Tibial artery (tissue), 4 donors: ENCODE measurements around the gene PRDM16.
"Not testable (repeated sequence)": the region's sequence is repeated elsewhere in the genome, so short reads cannot be mapped to it uniquely, and the experiment has no call there.

ENCODE experiments used
- DNase-seq, 2 donors: peaks; one replicate each; pipeline ENCODE4 v3.0.0-alpha.2; 2019
- H3K27ac ChIP-seq, 2 donors: fragments of 200-600 bp; sonication (generic) in 1 of 2; 1 replicate in 1 of 2; 2 replicates in 1 of 2; pipeline ENCODE4 v1.5.1; 2018 to 2019; ENCODE audit warnings: mild to moderate bottlenecking in 1 of 2
- H3K27me3 ChIP-seq, 2 donors: fragments of 200-600 bp; sonication (generic) in 1 of 2; one replicate each; pipeline versions ENCODE4 v1.5.1 to v1.6.0; 2016 to 2019
- H3K36me3 ChIP-seq, 3 donors: fragments of 200-600 bp; sonication (generic) in 2 of 3; one replicate each; pipeline ENCODE4 v1.5.1; 2016 to 2019; ENCODE audit warnings: mild to moderate bottlenecking in 2 of 3
- H3K4me1 ChIP-seq, 4 donors: fragments of 200-600 bp; sonication (generic) in 2 of 4; 1 replicate in 3 of 4; 2 replicates in 1 of 4; pipeline ENCODE4 v1.5.1; 2016 to 2019
- H3K4me3 ChIP-seq, 2 donors: fragments of 200-600 bp; sonication (generic) in 1 of 2; 1 replicate in 1 of 2; 2 replicates in 1 of 2; pipeline ENCODE4 v1.5.1; 2018 to 2019; ENCODE audit warnings: mild to moderate bottlenecking in 2 of 2
- H3K9me3 ChIP-seq, 3 donors: fragments of 200-600 bp; sonication (generic) in 1 of 3; one replicate each; pipeline ENCODE4 v1.5.1; 2016 to 2019
- CTCF ChIP-seq, 2 experiments: fragments of 200-600 bp in 1 of 2; fragments of 450-650 bp in 1 of 2; IDR thresholded peaks; one replicate each; pipeline ENCODE4 v1.5.1; 2017 to 2019; ENCODE audit warnings: antibody characterized with exemption in 2 of 2, mild to moderate bottlenecking in 1 of 2, moderate library complexity in 1 of 2
- intact Hi-C: fragments of 100-400 bp; cut with DNase I; formaldehyde crosslinking; loops from one replicate; pipeline ENCODE4 v1.15.0; 2023; ENCODE audit warnings: low total_unique reads

Gene PRDM16

GRCh38 chr1:3282186-3282585 lies 213.2 kb downstream of the PRDM16 start:
- Histone ChIP-seq H3K27ac (peak overlapping the region in 1 of 2 donors; percentile 41), H3K4me1 (peaks cover 0 to 63% (median 35%) of the 10 kb centered on the region in 4 donors), H3K4me3 (no peak overlapping the region), H3K9me3 (no peaks in the 10 kb centered on the region), H3K27me3 (no peaks in the 10 kb centered on the region), H3K36me3 (no peaks in the 10 kb centered on the region)
- no peak for TF ChIP-seq CTCF (IDR thresholded peaks at IDR 0.05)
- no peak for DNase-seq
- intact Hi-C loops: loop anchor here (5.0 kb wide), 1 partner anchor 220 kb away; no protein-coding TSS in a partner anchor

GRCh38 chr1:3282656-3283430 lies 213.8 kb downstream of the PRDM16 start:
- TF ChIP-seq CTCF (IDR thresholded peaks at IDR 0.05): no peak
- Histone ChIP-seq H3K36me3 (no peaks in the 10 kb centered on the region), H3K4me3 (no peak overlapping the region), H3K27me3 (no peaks in the 10 kb centered on the region), H3K9me3 (no peaks in the 10 kb centered on the region), H3K4me1 (peaks cover 0 to 61% (median 35%) of the 10 kb centered on the region in 4 donors), H3K27ac (peak overlapping the region; percentile 7 to 41)
- intact Hi-C loops: loop anchor here (5.0 kb wide), 1 partner anchor 221 kb away; no protein-coding TSS in a partner anchor
- no peak for DNase-seq

- TF ChIP-seq CTCF (IDR thresholded peaks at IDR 0.05): peak; percentile 82 to 85
- intact Hi-C loops: loop anchor here (5.0 kb wide), 1 partner anchor 222 kb away; no protein-coding TSS in a partner anchor
- Histone ChIP-seq H3K27me3 (no peaks in the 10 kb centered on the region), H3K36me3 (no peaks in the 10 kb centered on the region), H3K9me3 (no peaks in the 10 kb centered on the region), H3K4me3 (peak overlapping the region in 1 of 2 donors; percentile 0), H3K4me1 (peaks cover 0 to 61% (median 35%) of the 10 kb centered on the region in 4 donors), H3K27ac (peak overlapping the region in 1 of 2 donors; percentile 41)
- no peak for DNase-seq
Observed at GRCh38 chr1:3283849-3284248, 214.8 kb downstream of the PRDM16 start.

GRCh38 chr1:3284691-3285090 lies 215.7 kb downstream of the PRDM16 start:
- no peak for DNase-seq
- TF ChIP-seq CTCF (IDR thresholded peaks at IDR 0.05): no peak
- H3K4me1 ChIP-seq: peaks cover 0 to 54% (median 31%) of the 10 kb centered on the region in 4 donors
- no peaks in the 10 kb centered on the region for H3K9me3 ChIP-seq
- intact Hi-C loops: loop anchor here (5.0 kb wide), 1 partner anchor 222 kb away; no protein-coding TSS in a partner anchor
- no peaks in the 10 kb centered on the region for H3K36me3 ChIP-seq
- peak overlapping the region in 1 of 2 donors; percentile 41 for H3K27ac ChIP-seq
- no peaks in the 10 kb centered on the region for H3K27me3 ChIP-seq
- H3K4me3 ChIP-seq: no peak overlapping the region

GRCh38 chr1:3285106-3285740 lies 216.2 kb downstream of the PRDM16 start:
- intact Hi-C loops: no loop called here
- Histone ChIP-seq H3K27ac (no peak overlapping the region), H3K27me3 (no peaks in the 10 kb centered on the region), H3K9me3 (no peaks in the 10 kb centered on the region), H3K36me3 (no peaks in the 10 kb centered on the region), H3K4me1 (peaks cover 0 to 49% (median 28%) of the 10 kb centered on the region in 4 donors), H3K4me3 (no peak overlapping the region)
- TF ChIP-seq CTCF (IDR thresholded peaks at IDR 0.05): no peak
- DNase-seq: no peak

GRCh38 chr1:3287095-3287494 lies 218.1 kb downstream of the PRDM16 start:
- H3K4me3 ChIP-seq, intact Hi-C loops, H3K9me3 ChIP-seq, DNase-seq, H3K27me3 ChIP-seq, H3K36me3 ChIP-seq, H3K27ac ChIP-seq: not testable (repeated sequence)
- H3K4me1 ChIP-seq: peaks cover 0 to 30% (median 24%) of the 10 kb centered on the region in 4 donors
